HFFc6 (cell line): ENCODE results near the gene SLC8A1. TPM values are rescaled to one million over a fixed set of nuclear protein-coding genes. Genes with fewer than 3 reads are reported as not detected.

Experiments
- DNase-seq: peaks from one replicate; pipeline ENCODE4 v3.0.0-alpha.2; 2018
- H3K27ac Mint-ChIP-seq: 2 replicates; pipeline ENCODE4 v1.8.0; 2020; ENCODE audit warnings: mild to moderate bottlenecking, mixed read lengths
- H3K27me3 Mint-ChIP-seq: 2 replicates; pipeline ENCODE4 v1.8.0; 2021; ENCODE audit warnings: mild to moderate bottlenecking, moderate library complexity, mixed read lengths; ENCODE audit not compliant: insufficient read depth
- H3K36me3 Mint-ChIP-seq: 2 replicates; pipeline ENCODE4 v1.8.0; 2021; ENCODE audit warnings: low read depth, mixed read lengths
- H3K4me1 Mint-ChIP-seq: 2 replicates; pipeline ENCODE4 v1.8.0; 2020; ENCODE audit warnings: low read depth, mixed read lengths
- H3K4me3 Mint-ChIP-seq: 2 replicates; pipeline ENCODE4 v1.8.0; 2020; ENCODE audit warnings: mild to moderate bottlenecking, moderate library complexity, mixed read lengths
- H3K9me3 Mint-ChIP-seq: 2 replicates; pipeline ENCODE4 v1.8.0; 2020; ENCODE audit warnings: mild to moderate bottlenecking, mixed read lengths
- total RNA-seq, 6 experiments: library from RNA; stranded (reverse); fragmentation: NEBNext Ultra II Directional; extraction: Animal tissue kit (Norgen Biotek cat#: 25700); gene quantifications; 2 replicates in 1 of 6; 3 replicates in 5 of 6; pipeline ENCODE4 v1.2.3, GENCODE V29; 2021
- TF ChIP-seq, protein P1 (sequence below): fragments of 200-600 bp; sonication (generic); IDR thresholded peaks from 2 replicates; pipeline ENCODE4 v1.5.0; 2021; ENCODE audit warnings: antibody characterized with exemption, mild to moderate bottlenecking

SLC8A1 gene
- total RNA-seq, 6 experiments from 2014 or later, result 71.5 to 96.9 (median 92.2) TPM

- TF ChIP-seq, protein P1, sequence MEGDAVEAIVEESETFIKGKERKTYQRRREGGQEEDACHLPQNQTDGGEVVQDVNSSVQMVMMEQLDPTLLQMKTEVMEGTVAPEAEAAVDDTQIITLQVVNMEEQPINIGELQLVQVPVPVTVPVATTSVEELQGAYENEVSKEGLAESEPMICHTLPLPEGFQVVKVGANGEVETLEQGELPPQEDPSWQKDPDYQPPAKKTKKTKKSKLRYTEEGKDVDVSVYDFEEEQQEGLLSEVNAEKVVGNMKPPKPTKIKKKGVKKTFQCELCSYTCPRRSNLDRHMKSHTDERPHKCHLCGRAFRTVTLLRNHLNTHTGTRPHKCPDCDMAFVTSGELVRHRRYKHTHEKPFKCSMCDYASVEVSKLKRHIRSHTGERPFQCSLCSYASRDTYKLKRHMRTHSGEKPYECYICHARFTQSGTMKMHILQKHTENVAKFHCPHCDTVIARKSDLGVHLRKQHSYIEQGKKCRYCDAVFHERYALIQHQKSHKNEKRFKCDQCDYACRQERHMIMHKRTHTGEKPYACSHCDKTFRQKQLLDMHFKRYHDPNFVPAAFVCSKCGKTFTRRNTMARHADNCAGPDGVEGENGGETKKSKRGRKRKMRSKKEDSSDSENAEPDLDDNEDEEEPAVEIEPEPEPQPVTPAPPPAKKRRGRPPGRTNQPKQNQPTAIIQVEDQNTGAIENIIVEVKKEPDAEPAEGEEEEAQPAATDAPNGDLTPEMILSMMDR, result no peak
- DNase-seq, result peak; percentile 72
- Mint-ChIP-seq H3K36me3 (peaks cover 10% of the 10 kb centered on the region), H3K9me3 (no peaks in the 10 kb centered on the region), H3K4me1 (peaks cover 82% of the 10 kb centered on the region), H3K27me3 (no peaks in the 10 kb centered on the region), H3K27ac (peak overlapping the region; percentile 87), H3K4me3 (peak overlapping the region; percentile 53)
These were observed 208.2 kb downstream of the SLC8A1 start for GRCh38 chr2:40243581-40244187.

DNA sequence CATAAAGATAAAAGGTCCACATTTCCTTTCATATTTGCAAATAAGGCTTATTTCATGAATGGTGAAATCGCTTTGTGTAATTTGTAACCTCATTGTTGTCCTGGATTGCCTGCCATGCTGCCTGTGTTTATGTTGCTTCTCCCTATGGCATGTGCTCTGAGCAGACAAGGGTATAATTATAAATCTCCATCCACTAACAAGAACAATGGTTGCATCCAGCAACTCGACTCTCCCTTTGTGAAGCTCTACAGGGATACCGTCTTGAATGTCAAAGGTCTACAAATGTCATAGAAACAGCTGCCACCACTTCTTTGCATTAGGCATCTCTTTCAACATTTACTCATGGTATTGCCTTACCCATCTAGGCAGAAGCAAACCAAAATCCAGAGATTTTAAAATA lies 209.6 kb downstream of the SLC8A1 start:
- TF ChIP-seq, protein P1, result no peak
- Mint-ChIP-seq H3K27ac (0 out of 2 replicates have a peak overlapping the region, but pooled peaks have one; percentile 87), H3K4me3 (no peak overlapping the region), H3K9me3 (no peaks in the 10 kb centered on the region; the same call in 1 of the 2 replicates), H3K4me1 (peaks cover 82% of the 10 kb centered on the region), H3K36me3 (peaks cover 14% of the 10 kb centered on the region), H3K27me3 (no peaks in the 10 kb centered on the region)
- DNase-seq, result no peak

DNA sequence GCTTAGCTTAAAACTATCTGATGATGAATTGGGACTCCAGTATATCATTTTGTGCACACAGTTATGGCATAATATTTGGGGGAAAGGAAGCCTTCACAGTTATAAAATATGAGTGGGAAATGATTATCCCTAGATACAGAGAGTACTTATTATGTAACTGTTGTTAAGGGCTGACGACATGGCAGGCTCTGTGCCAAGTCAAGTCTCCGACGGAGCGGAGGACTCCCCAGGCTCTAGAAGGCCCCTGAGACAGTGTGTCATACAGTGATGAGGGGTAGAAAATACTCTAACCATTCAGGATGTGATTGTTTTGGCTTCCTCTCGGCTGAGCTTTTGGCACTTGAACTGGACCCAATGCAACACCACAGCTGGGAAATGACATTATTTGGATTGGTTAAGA lies 211.8 kb downstream of the SLC8A1 start:
- peak; percentile 90 for DNase-seq
- Mint-ChIP-seq H3K9me3 (no peaks in the 10 kb centered on the region; the same call in 1 of the 2 replicates), H3K27me3 (no peaks in the 10 kb centered on the region; the same call in 1 of the 2 replicates), H3K4me1 (peaks cover 63% of the 10 kb centered on the region), H3K4me3 (peak overlapping the region; percentile 37; the same call in 1 of the 2 replicates), H3K36me3 (peaks cover 17% of the 10 kb centered on the region), H3K27ac (peak overlapping the region; percentile 89)
- TF ChIP-seq, protein P1, result no peak

DNA sequence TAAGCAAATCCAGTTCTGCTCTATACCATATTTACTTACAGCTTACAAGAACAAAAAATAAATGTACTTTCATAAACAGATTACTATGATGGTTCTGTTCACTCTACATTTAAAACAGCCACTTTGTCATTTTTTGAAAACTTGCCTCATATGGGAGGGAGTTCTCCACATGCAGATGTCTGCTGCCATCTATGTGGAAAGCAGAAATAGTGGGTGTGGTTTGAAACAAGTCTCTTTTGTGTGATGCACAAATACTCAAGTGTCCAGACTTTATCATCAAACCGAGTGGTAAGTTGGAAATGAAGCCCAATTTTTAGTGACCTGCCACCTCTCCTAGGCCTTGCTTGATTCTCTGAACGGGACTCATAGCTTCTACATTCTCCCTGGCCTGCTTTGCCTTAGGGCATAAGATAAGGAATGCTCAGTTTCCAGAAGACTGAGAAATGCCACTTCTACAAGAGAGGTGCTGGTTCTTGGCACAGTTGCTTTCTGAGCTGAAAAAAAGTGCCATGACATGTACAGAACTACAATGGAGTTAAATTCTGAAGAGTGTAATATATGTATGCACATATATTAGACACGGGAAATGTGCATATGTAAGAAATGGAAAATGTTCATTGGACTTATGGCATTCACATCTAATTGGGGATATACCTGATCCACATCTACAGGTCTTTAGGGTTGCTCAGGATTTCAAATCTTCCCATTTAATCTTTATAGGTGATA lies 221.0 kb downstream of the SLC8A1 start:
- no peaks in the 10 kb centered on the region for H3K9me3 Mint-ChIP-seq
- DNase-seq, result no peak
- peaks cover 13% of the 10 kb centered on the region; the same call in 1 of the 2 replicates for H3K36me3 Mint-ChIP-seq
- H3K4me3 Mint-ChIP-seq, result no peak overlapping the region
- TF ChIP-seq, protein P1, result no peak; the same call in 1 of the 2 replicates
- H3K4me1 Mint-ChIP-seq, result peaks cover 34% of the 10 kb centered on the region
- H3K27me3 Mint-ChIP-seq, result no peaks in the 10 kb centered on the region; the same call in 1 of the 2 replicates
- H3K27ac Mint-ChIP-seq, result no peak overlapping the region

- TF ChIP-seq, protein P1, result no peak
- DNase-seq, result no peak
- Mint-ChIP-seq H3K36me3 (peaks cover 13% of the 10 kb centered on the region; the same call in 1 of the 2 replicates), H3K27me3 (no peaks in the 10 kb centered on the region; the same call in 1 of the 2 replicates), H3K4me3 (no peak overlapping the region), H3K9me3 (no peaks in the 10 kb centered on the region), H3K27ac (no peak overlapping the region), H3K4me1 (peaks cover 41% of the 10 kb centered on the region)
These were observed 221.7 kb downstream of the SLC8A1 start for GRCh38 chr2:40230186-40230585.
